HT1080 (cell line): ENCODE results near the gene ARL8B. TPM values are rescaled to one million over a fixed set of nuclear protein-coding genes. Genes with fewer than 3 reads are reported as not detected.
"Not testable (repeated sequence)": the region's sequence is repeated elsewhere in the genome, so short reads cannot be mapped to it uniquely, and the experiment has no call there.

Experiments used
- DNase-seq: peaks from one replicate; pipeline ENCODE4 v3.0.0-alpha.2; 2015; ENCODE audit warnings: low read depth
- total RNA-seq: library from RNA; depleted of rRNA; stranded (reverse); fragments of >200 nt; shearing (Covaris generic); gene quantifications from 2 replicates; pipeline ENCODE4 v1.2.3, GENCODE V29; 2014

Gene ARL8B
- total RNA-seq, 1 experiment from 2014 or later = 35.8 TPM

GRCh38 chr3:5110337-5110736 lies 11.8 kb upstream of the ARL8B start:
- no peak for DNase-seq

- no peak for DNase-seq
These were observed 10.0 kb upstream of the ARL8B start for GRCh38 chr3:5112043-5112442.

- DNase-seq = not testable (repeated sequence)
These were observed 8.4 kb upstream of the ARL8B start for GRCh38 chr3:5113726-5114125.

- no peak for DNase-seq
These were observed 6.5 kb upstream of the ARL8B start for GRCh38 chr3:5115506-5116162.

- DNase-seq = no peak
These were observed 5.6 kb upstream of the ARL8B start for GRCh38 chr3:5116538-5116937.

GRCh38 chr3:5120446-5120845 lies 1.6 kb upstream of the ARL8B start:
- no peak for DNase-seq

- peak; percentile 11 for DNase-seq
These were observed 932 bp downstream of the ARL8B start for GRCh38 chr3:5122741-5123706.

GRCh38 chr3:5123937-5124336 lies 1.8 kb downstream of the ARL8B start:
- no peak for DNase-seq

GRCh38 chr3:5126586-5126985 lies 4.5 kb downstream of the ARL8B start:
- no peak for DNase-seq

GRCh38 chr3:5128849-5129248 lies 6.8 kb downstream of the ARL8B start:
- no peak for DNase-seq

- no peak for DNase-seq
These were observed 11.3 kb downstream of the ARL8B start for GRCh38 chr3:5133239-5134018.

GRCh38 chr3:5134019-5134391 lies 11.9 kb downstream of the ARL8B start:
- DNase-seq = no peak

- DNase-seq = no peak
These were observed 12.4 kb downstream of the ARL8B start for GRCh38 chr3:5134499-5134898.

- DNase-seq = peak; percentile 44
These were observed 14.3 kb downstream of the ARL8B start for GRCh38 chr3:5136211-5136918.

GRCh38 chr3:5136919-5137429 lies 14.9 kb downstream of the ARL8B start:
- no peak for DNase-seq

- no peak for DNase-seq
These were observed 16.3 kb downstream of the ARL8B start for GRCh38 chr3:5138214-5138981.

- no peak for DNase-seq
These were observed 18.1 kb downstream of the ARL8B start for GRCh38 chr3:5140230-5140621.

GRCh38 chr3:5140839-5141238 lies 18.7 kb downstream of the ARL8B start:
- DNase-seq = no peak

GRCh38 chr3:5141760-5142159 lies 19.7 kb downstream of the ARL8B start:
- DNase-seq = no peak

- no peak for DNase-seq
These were observed 21.4 kb downstream of the ARL8B start for GRCh38 chr3:5143464-5143863.
